H1 (cell line): ENCODE data around the gene EDEM1.

Experiments
- POLR2A ChIP-seq, 2 experiments: IDR thresholded peaks; 1 replicate in 1 of 2; 2 replicates in 1 of 2; pipeline ENCODE4 v1.6.1; 2011; ENCODE audit warnings: low read depth in 2 of 2, low read length in 2 of 2, mild to moderate bottlenecking in 2 of 2; ENCODE audit errors: control extremely low read depth in 1 of 2
- POLR2AphosphoS5 ChIP-seq: IDR thresholded peaks from 2 replicates; pipeline ENCODE4 v1.6.1; 2011; ENCODE audit warnings: low read depth, low read length

- TF ChIP-seq POLR2A (IDR thresholded peaks at IDR 0.05; ENCODE audit: control extremely low read depth in 1 of 2, low read depth in 2 of 2, low read length in 2 of 2), result no peak
- no peak for TF ChIP-seq POLR2AphosphoS5
Measured at GRCh38 chr3:5226783-5227182, 39.3 kb downstream of the EDEM1 start.
